GM20431 (cell line): ENCODE results near the gene MFSD12.

Experiments
- in situ Hi-C: fragments of 300-500 bp; cut with MseI, MboI; formaldehyde crosslinking; loops from one replicate; pipeline ENCODE4 v1.15.0; 2020; ENCODE audit warnings: low sequenced_read_pairs; ENCODE audit not compliant: unreplicated experiment

Gene MFSD12

GRCh38 chr19:3563709-3564524 lies 6.5 kb upstream of the MFSD12 start:
- in situ Hi-C loops: no loop called here

- in situ Hi-C loops: no loop called here
Measured at GRCh38 chr19:3556978-3557460, 367 bp downstream of the MFSD12 start.

- in situ Hi-C loops: no loop called here
Measured at GRCh38 chr19:3556423-3556977, 886 bp downstream of the MFSD12 start.

- in situ Hi-C loops: no loop called here
Measured at GRCh38 chr19:3555653-3556422, 1.5 kb downstream of the MFSD12 start.

GRCh38 chr19:3554254-3555083 lies 2.9 kb downstream of the MFSD12 start:
- in situ Hi-C loops: no loop called here

GRCh38 chr19:3551792-3552095 lies 5.6 kb downstream of the MFSD12 start:
- in situ Hi-C loops: no loop called here

GRCh38 chr19:3550947-3551791 lies 6.2 kb downstream of the MFSD12 start:
- in situ Hi-C loops: no loop called here

GRCh38 chr19:3549816-3550215 lies 7.6 kb downstream of the MFSD12 start:
- in situ Hi-C loops: no loop called here

- in situ Hi-C loops: no loop called here
Measured at GRCh38 chr19:3548606-3549005, 8.8 kb downstream of the MFSD12 start.

GRCh38 chr19:3547767-3548282 lies 9.6 kb downstream of the MFSD12 start:
- in situ Hi-C loops: no loop called here

- in situ Hi-C loops: no loop called here
Measured at GRCh38 chr19:3547301-3547731, 10.1 kb downstream of the MFSD12 start.

GRCh38 chr19:3546119-3546518 lies 11.3 kb downstream of the MFSD12 start:
- in situ Hi-C loops: no loop called here

- in situ Hi-C loops: no loop called here
Measured at GRCh38 chr19:3545669-3546034, 11.7 kb downstream of the MFSD12 start.

GRCh38 chr19:3544742-3545668 lies 12.4 kb downstream of the MFSD12 start:
- in situ Hi-C loops: no loop called here

- in situ Hi-C loops: no loop called here
Measured at GRCh38 chr19:3544058-3544376, 13.4 kb downstream of the MFSD12 start.

- in situ Hi-C loops: no loop called here
Measured at GRCh38 chr19:3543150-3544057, 14.0 kb downstream of the MFSD12 start.

GRCh38 chr19:3539756-3540118 lies 17.6 kb downstream of the MFSD12 start:
- in situ Hi-C loops: no loop called here
